HepG2 (cell line): Measurements from ENCODE around the gene INTS1. TPM values are rescaled to one million over a fixed set of nuclear protein-coding genes. Genes with fewer than 3 reads are reported as not detected.
"Not testable (repeated sequence)": the region's sequence is repeated elsewhere in the genome, so short reads cannot be mapped to it uniquely, and the experiment has no call there.

ENCODE experiments used
- ARNTL ChIP-seq: sonication (generic); formaldehyde crosslinking; IDR thresholded peaks from 2 replicates; pipeline ENCODE4 v1.4.0; 2020; ENCODE audit warnings: mild to moderate bottlenecking, missing genetic modification reagents
- CEBPG ChIP-seq: IDR thresholded peaks from 2 replicates; pipeline ENCODE4 v1.6.1; 2016
- FOXJ3 ChIP-seq: sonication (generic); formaldehyde crosslinking; IDR thresholded peaks from 2 replicates; pipeline ENCODE4 v1.4.0; 2020; ENCODE audit warnings: missing genetic modification reagents, mild to moderate bottlenecking, borderline replicate concordance
- GABPA ChIP-seq, 2 experiments: IDR thresholded peaks; 2 replicates each; pipeline ENCODE4 v1.6.1; 2011 to 2016; ENCODE audit warnings: low read depth in 2 of 2, low read length in 1 of 2, missing biosample characterization in 1 of 2, missing genetic modification characterization in 1 of 2
- GATAD1 ChIP-seq: IDR thresholded peaks from 2 replicates; pipeline ENCODE4 v1.6.1; 2016; ENCODE audit warnings: missing genetic modification reagents, missing compliant biosample characterization
- HIVEP1 ChIP-seq: sonication (generic); formaldehyde crosslinking; IDR thresholded peaks from 2 replicates; pipeline ENCODE4 v1.4.0; 2020; ENCODE audit warnings: mild to moderate bottlenecking, missing genetic modification reagents
- HNF4G ChIP-seq, 2 experiments: sonication (generic) in 1 of 2; formaldehyde crosslinking in 1 of 2; IDR thresholded peaks; 2 replicates each; pipeline versions ENCODE4 v1.4.0 to v1.6.1; 2011 to 2020; ENCODE audit warnings: borderline replicate concordance in 2 of 2, low read depth in 2 of 2, mild to moderate bottlenecking in 2 of 2, low read length in 1 of 2, missing genetic modification reagents in 1 of 2, moderate library complexity in 1 of 2
- MXI1 ChIP-seq: IDR thresholded peaks from 3 replicates; pipeline ENCODE4 v1.6.1; 2012; ENCODE audit warnings: low read depth, low read length, inconsistent platforms, borderline replicate concordance
- TARDBP ChIP-seq: sonication (generic); formaldehyde crosslinking; IDR thresholded peaks from 2 replicates; pipeline ENCODE4 v1.8.0; 2022; ENCODE audit warnings: mild to moderate bottlenecking, missing genetic modification reagents
- TBX2 ChIP-seq: sonication (generic); formaldehyde crosslinking; IDR thresholded peaks from 2 replicates; pipeline ENCODE4 v1.5.0; 2020; ENCODE audit warnings: missing genetic modification reagents, mild to moderate bottlenecking, borderline replicate concordance
- TGIF2 ChIP-seq: IDR thresholded peaks from 2 replicates; pipeline ENCODE4 v1.6.1; 2016; ENCODE audit warnings: control low read depth, missing compliant biosample characterization
- ZBTB38 ChIP-seq: sonication (generic); formaldehyde crosslinking; IDR thresholded peaks from 2 replicates; pipeline ENCODE4 v1.5.1; 2020; ENCODE audit warnings: mild to moderate bottlenecking, missing genetic modification reagents
- ZBTB7A ChIP-seq: sonication (generic); formaldehyde crosslinking; IDR thresholded peaks from 2 replicates; pipeline ENCODE4 v1.8.0; 2022; ENCODE audit warnings: mild to moderate bottlenecking, missing genetic modification reagents
- ZMYM3 ChIP-seq: sonication (generic); formaldehyde crosslinking; IDR thresholded peaks from 2 replicates; pipeline ENCODE4 v1.5.1; 2020; ENCODE audit warnings: mild to moderate bottlenecking, missing genetic modification reagents
- ZNF317 ChIP-seq: sonication (generic); formaldehyde crosslinking; IDR thresholded peaks from 2 replicates; pipeline ENCODE4 v1.5.0; 2020; ENCODE audit warnings: mild to moderate bottlenecking, missing genetic modification reagents
- polyA plus RNA-seq, 8 experiments: library from polyadenylated mRNA; depleted of rRNA in 3 of 8; stranded (reverse) in 7 of 8; unstranded in 1 of 8; fragments of >200 nt; fragmentation: Illumina TruSeq in 4 of 8; extraction: Trizol in 4 of 8; gene quantifications; 2 replicates each; pipeline versions ENCODE4 v1.2.1 to v1.2.3, GENCODE V29; 2011 to 2016; ENCODE audit warnings: low read depth in 4 of 8, missing spikeins in 1 of 8, mixed read lengths in 1 of 8; ENCODE audit not compliant: insufficient read depth in 1 of 8
- total RNA-seq, 5 experiments: library from RNA; depleted of rRNA; stranded (reverse); fragments of >200 nt; fragmentation: Illumina TruSeq; extraction: Trizol; gene quantifications; 2 replicates each; pipeline ENCODE4 v1.2.3, GENCODE V29; 2016; ENCODE audit warnings: low read depth in 1 of 5
- TF ChIP-seq, protein P1 (sequence below): sonication (generic); formaldehyde crosslinking; IDR thresholded peaks from 2 replicates; pipeline ENCODE4 v1.4.0; 2020; ENCODE audit warnings: missing genetic modification reagents, borderline replicate concordance
- TF ChIP-seq, protein P2 (sequence below): IDR thresholded peaks from 2 replicates; pipeline ENCODE4 v1.6.1; 2016; ENCODE audit warnings: low read depth
- TF ChIP-seq, protein P3 (sequence below), 2 experiments: sonication (generic) in 1 of 2; formaldehyde crosslinking in 1 of 2; IDR thresholded peaks; 2 replicates each; pipeline versions ENCODE4 v1.6.1 to v1.9.0; 2014 to 2022; ENCODE audit warnings: antibody characterized with exemption in 1 of 2, borderline replicate concordance in 1 of 2, inconsistent platforms in 1 of 2, low read depth in 1 of 2, missing genetic modification reagents in 1 of 2

Gene INTS1
- total and polyA plus RNA-seq, 2 of the 13 experiments (the other 11 are each of a cell fraction or from before 2014, with no cell fraction given), result 13.7 to 29.0 TPM

DNA sequence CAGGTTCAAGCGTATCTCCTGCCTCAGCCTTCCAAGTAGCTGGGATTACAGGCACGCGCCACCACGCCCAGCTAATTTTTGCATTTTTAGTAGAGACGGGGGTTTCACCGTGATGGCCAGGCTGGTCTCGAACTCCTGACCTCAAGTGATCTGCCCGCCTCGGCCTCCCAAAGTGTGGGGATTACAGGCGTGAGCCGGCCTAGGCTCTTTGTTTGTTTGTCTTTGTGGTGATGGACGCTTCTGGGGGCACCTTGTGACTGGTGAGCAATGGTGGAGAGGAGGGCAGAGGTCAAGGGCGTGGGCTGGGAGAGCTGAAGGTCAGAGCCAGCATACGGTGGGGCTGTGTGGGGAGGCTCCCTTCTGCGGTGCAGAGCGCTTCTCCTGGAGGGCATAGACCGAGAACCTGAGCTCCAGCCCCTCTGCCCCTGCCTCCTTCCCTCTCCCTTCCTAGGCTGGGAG, 11.3 kb upstream of the INTS1 start (continued):
- TF ChIP-seq ZBTB38, result peak; percentile 54; the same call in 1 of the 2 replicates
- TF ChIP-seq ZBTB7A (CRISPR knock-in tag), result peak; percentile 80; the same call in 1 of the 2 replicates
- TF ChIP-seq ZMYM3 (CRISPR knock-in tag), result peak; percentile 93
- TF ChIP-seq GATAD1 (CRISPR knock-in tag), result peak; percentile 59
- peak; percentile 65; the same call in 1 of the 2 replicates for TF ChIP-seq ZNF317 (CRISPR knock-in tag)
- TF ChIP-seq, protein P1, sequence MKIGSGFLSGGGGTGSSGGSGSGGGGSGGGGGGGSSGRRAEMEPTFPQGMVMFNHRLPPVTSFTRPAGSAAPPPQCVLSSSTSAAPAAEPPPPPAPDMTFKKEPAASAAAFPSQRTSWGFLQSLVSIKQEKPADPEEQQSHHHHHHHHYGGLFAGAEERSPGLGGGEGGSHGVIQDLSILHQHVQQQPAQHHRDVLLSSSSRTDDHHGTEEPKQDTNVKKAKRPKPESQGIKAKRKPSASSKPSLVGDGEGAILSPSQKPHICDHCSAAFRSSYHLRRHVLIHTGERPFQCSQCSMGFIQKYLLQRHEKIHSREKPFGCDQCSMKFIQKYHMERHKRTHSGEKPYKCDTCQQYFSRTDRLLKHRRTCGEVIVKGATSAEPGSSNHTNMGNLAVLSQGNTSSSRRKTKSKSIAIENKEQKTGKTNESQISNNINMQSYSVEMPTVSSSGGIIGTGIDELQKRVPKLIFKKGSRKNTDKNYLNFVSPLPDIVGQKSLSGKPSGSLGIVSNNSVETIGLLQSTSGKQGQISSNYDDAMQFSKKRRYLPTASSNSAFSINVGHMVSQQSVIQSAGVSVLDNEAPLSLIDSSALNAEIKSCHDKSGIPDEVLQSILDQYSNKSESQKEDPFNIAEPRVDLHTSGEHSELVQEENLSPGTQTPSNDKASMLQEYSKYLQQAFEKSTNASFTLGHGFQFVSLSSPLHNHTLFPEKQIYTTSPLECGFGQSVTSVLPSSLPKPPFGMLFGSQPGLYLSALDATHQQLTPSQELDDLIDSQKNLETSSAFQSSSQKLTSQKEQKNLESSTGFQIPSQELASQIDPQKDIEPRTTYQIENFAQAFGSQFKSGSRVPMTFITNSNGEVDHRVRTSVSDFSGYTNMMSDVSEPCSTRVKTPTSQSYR (CRISPR knock-in tag), result peak; percentile 45; the same call in 1 of the 2 replicates
- TF ChIP-seq, protein P2, sequence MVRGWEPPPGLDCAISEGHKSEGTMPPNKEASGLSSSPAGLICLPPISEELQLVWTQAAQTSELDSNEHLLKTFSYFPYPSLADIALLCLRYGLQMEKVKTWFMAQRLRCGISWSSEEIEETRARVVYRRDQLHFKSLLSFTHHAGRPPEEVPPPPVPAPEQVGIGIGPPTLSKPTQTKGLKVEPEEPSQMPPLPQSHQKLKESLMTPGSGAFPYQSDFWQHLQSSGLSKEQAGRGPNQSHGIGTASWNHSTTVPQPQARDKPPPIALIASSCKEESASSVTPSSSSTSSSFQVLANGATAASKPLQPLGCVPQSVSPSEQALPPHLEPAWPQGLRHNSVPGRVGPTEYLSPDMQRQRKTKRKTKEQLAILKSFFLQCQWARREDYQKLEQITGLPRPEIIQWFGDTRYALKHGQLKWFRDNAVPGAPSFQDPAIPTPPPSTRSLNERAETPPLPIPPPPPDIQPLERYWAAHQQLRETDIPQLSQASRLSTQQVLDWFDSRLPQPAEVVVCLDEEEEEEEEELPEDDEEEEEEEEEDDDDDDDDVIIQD (CRISPR knock-in tag), result peak; percentile 58; the same call in 1 of the 2 replicates
- not testable (repeated sequence) for TF ChIP-seq GABPA (IDR thresholded peaks at IDR 0.05; ENCODE audit: low read depth, low read length); HNF4G (CRISPR knock-in tag; IDR thresholded peaks at IDR 0.05; ENCODE audit: borderline replicate concordance, low read depth)
- TF ChIP-seq GABPA (CRISPR knock-in tag; IDR thresholded peaks at IDR 0.05; ENCODE audit: low read depth), result peak; percentile 27; the same call in 1 of the 2 replicates
- TF ChIP-seq TARDBP (CRISPR knock-in tag), result peak; percentile 80; the same call in 1 of the 2 replicates
- 0 out of 2 replicates have a peak, but pooled peaks have one; percentile 30 for TF ChIP-seq TGIF2 (CRISPR knock-in tag)
- TF ChIP-seq FOXJ3 (CRISPR knock-in tag), result 0 out of 2 replicates have a peak, but pooled peaks have one; percentile 39
- TF ChIP-seq HNF4G (IDR thresholded peaks at IDR 0.05; ENCODE audit: borderline replicate concordance, low read depth, low read length), result 0 out of 2 replicates have a peak, but pooled peaks have one; percentile 26
- TF ChIP-seq TBX2 (CRISPR knock-in tag), result peak; percentile 54; the same call in 1 of the 2 replicates
- TF ChIP-seq, protein P3, sequence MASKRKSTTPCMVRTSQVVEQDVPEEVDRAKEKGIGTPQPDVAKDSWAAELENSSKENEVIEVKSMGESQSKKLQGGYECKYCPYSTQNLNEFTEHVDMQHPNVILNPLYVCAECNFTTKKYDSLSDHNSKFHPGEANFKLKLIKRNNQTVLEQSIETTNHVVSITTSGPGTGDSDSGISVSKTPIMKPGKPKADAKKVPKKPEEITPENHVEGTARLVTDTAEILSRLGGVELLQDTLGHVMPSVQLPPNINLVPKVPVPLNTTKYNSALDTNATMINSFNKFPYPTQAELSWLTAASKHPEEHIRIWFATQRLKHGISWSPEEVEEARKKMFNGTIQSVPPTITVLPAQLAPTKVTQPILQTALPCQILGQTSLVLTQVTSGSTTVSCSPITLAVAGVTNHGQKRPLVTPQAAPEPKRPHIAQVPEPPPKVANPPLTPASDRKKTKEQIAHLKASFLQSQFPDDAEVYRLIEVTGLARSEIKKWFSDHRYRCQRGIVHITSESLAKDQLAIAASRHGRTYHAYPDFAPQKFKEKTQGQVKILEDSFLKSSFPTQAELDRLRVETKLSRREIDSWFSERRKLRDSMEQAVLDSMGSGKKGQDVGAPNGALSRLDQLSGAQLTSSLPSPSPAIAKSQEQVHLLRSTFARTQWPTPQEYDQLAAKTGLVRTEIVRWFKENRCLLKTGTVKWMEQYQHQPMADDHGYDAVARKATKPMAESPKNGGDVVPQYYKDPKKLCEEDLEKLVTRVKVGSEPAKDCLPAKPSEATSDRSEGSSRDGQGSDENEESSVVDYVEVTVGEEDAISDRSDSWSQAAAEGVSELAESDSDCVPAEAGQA (IDR thresholded peaks at IDR 0.05; ENCODE audit: low read depth), result 0 out of 2 replicates have a peak, but pooled peaks have one; percentile 52
- TF ChIP-seq, protein P3 (CRISPR knock-in tag; IDR thresholded peaks at IDR 0.05; ENCODE audit: borderline replicate concordance), result not testable (repeated sequence)
- peak; percentile 63; the same call in 1 of the 2 replicates for TF ChIP-seq ARNTL (CRISPR knock-in tag)
- TF ChIP-seq MXI1, result peak; percentile 38; the same call in 1 of the 3 replicates
- 0 out of 2 replicates have a peak, but pooled peaks have one; percentile 28 for TF ChIP-seq CEBPG
- TF ChIP-seq HIVEP1, result 0 out of 2 replicates have a peak, but pooled peaks have one; percentile 55
